ENCODE measurements around the gene IER5L.
"Not testable (repeated sequence)": the region's sequence is repeated elsewhere in the genome, so short reads cannot be mapped to it uniquely, and the experiment has no call there.

The IER5L gene

DNA sequence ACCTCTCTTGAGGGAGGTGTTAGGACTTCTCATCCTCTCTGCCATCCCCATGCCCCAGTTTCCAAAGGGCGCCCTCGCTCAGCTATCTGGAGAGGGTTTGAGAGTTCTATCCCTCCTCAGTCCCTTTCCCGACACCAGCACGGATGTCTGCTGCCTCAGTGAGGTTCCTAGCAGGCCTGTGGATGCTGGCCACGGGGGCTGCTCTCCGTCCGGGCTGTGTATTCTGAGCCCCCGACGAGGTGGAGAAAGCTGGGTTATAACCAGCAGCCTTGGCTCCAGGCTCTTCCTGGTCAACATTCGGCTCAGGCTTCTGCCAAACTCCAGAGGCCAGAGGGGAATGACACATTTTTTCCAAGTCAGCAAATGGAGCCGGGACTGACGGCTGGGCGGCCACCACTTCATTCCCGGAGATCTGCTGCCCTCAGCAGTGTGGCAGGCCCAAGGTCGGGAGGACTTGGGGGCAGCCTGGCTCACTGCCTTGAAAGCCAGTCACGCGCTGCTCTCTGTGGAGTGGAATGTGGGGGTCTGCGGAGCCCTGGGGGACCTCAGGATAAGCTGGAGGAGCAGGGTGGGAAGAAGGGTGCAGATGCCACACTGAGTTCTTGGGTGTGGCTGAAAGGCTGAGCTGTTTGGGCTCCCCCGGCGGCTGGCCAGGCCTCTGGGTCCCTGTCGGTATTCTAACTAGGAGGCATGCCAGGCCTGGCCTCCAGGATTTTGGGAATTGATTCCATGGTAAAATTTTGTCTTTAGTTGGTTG, 39.4 kb downstream of the IER5L start:
- no peak for DNase-seq (ENCODE audit: low read depth)

DNA sequence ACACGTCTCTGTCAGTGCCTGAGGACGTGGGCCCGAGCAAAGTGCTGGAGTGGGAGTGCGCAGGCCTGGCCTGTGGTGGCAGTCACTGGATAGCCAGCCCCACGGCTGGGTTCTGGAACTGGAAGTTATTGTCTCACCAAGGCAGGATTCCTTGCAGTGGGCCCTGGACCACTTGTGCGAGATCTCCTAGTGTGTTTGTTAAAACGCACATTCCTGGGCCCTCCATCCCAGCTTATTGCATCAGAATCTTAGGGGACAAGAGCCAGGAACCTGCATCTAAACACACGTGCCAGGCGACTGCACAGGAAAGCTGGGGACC, 40.0 kb downstream of the IER5L start:
- no peak for DNase-seq (ENCODE audit: low read depth)

DNA sequence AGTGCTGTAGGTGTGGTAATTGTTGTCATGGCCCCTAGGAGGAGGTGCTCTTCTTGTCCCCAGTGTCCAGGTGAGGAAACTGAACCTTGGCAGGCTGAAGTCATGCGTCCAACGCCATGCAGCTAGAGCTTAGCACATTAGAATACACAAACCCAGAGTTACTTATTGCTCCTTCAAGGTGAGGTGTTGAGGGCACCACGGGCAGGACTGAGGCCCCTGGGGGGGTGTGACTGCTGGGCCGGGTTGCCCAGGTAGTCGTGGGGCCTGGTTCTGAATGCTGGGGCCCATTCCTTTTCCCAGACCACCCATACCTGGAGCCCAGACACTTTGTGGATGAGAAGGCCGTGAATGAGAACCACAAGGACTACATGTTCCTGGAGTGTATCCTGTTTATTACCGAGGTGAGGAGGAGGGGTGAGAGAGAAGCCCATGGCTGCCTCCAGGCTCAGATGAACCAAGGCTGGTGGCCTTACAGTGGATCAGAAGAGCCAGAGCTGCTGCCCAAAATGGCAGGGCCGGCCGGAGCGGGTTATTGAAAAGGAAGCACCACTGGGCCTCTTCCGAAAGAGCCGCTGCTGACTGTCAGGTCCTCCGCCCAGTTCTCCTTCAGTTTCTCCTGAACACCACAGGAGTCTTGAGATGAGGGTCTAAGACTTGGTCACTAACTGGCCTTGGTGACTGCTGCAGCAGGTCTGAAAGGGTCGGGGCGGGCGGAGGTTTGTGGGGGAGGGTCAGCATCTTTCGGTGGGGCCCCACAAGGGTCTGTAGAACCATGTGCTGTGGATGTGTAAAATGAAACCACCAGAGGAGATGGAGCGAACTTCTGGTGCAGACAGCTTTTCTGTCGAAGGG, 40.5 kb downstream of the IER5L start:
- no peak for DNase-seq (ENCODE audit: low read depth)

DNA sequence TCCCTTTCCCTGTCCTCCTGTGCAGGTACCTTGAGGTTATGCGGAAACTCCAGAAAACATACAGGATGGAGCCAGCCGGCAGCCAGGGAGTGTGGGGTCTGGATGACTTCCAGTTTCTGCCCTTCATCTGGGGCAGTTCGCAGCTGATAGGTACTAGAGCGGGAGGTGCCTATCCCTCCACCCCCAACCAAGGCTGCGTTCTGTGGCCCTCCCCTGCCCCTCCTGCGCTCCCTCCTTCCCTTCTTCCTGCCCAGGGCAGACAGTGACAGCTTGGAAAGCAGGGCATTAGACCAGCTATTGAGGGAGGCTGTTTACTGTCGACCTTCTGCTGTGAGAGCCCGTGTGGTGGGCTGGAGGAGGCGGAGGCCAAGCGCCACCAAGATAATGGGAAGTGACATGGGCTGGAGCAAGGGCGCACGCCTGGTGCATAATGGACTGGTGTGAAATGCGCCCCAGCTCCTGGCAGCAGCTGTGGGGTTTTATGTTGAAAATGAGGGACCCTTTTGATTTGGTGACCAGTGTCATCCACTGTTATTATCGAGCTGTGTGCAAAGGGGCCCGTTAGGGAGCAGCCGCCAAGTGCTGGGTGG, 41.5 kb downstream of the IER5L start:
- DNase-seq (ENCODE audit: low read depth) = no peak

DNA sequence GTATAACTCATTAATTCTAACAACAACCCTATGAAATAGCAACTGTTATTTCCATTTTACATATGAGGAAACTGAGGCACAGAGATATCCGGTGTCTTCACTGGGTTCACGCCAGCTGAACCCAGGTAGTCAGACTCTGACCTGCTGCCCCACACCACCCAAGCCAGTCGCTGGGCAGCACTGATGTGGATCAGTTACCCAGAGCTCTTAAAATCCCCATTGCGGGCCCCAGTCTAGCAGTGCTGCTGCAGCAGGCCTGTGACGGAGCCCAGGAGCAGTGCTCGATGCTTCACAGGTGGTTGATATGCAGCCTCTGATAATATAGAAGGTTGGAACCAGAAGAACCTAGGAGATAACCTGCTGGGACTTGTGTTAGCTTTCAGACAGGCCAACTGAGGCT, 42.6 kb downstream of the IER5L start:
- DNase-seq (ENCODE audit: low read depth) = no peak

DNA sequence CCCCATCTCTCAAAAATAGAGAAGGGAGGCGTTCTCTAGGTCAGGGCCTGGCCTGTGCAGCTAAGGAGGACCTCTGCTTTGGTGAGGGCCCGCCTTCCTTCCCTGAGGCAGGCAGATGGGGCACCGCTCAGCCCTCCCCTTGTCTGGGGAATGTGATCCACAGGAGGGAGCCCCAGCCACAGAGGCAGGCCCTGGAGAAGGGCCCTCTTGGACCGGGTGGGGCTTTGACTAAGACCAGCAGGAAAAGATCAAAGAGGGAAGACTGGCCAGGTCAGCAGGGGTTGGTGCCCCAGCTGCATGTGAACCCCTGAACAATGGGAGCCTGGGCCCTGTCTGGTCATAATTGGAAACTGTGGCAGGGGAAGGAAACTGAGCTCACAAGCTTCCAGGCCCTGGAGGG, 45.0 kb downstream of the IER5L start:
- no peak for DNase-seq (ENCODE audit: low read depth)

DNA sequence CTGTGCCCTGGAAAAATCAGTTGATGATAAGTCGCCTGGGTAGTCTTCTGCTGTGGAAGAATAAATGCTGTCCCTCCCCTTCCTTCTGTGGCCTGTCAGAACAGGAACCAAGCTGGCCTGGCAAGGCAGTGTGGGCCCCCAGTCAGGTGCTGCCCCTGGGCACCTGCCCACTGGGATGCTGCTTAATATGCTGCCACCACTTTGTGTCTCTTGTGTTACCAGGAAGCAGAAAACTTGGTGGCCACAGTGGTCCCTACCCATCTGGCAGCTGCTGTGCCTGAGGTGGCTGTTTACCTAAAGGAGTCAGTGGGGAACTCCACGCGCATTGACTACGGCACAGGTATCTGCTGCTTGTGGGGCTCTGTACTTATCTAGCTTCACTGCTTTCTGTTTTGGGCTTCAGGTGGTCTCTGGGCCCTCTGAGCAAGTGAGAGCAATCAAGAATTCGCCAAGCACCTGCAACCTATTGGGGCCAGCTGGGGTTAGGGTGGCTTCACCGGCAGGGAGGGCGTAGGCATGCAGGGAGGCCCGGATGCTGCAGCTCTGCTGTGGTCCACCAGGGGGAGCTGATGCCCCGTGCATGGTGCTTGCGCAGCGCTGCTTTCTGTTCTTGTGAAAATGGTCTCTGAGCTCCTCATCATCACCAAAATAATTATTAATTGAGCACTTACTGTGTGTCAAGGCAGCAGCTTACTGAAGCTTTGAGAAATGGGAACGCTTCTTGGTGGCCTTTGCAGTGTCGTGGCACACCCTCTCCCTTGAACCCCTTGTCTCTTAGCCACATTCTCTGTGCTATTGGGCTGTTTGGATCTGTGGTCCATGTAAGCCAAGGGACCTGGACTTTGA, 46.5 kb downstream of the IER5L start:
- DNase-seq (ENCODE audit: low read depth) = peak; percentile 76

DNA sequence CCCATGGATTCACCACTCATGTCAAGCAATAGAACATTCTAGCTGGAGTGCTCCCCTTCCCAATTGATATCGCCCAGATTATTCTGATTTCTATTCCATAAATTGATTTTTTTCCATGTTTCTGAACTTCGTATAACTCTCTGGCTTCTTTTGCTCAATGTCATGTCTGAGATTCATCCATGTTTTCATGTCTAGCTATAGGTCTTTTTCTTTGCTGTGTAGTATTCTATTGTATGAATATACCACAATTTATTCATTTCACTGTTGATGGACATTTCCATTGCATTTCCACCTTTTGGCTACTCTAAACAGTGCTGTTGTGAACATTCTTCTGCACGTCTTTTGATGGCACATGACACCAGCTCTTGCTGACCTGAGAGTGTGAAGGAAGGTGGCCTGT, 47.3 kb downstream of the IER5L start:
- DNase-seq (ENCODE audit: low read depth) = no peak

DNA sequence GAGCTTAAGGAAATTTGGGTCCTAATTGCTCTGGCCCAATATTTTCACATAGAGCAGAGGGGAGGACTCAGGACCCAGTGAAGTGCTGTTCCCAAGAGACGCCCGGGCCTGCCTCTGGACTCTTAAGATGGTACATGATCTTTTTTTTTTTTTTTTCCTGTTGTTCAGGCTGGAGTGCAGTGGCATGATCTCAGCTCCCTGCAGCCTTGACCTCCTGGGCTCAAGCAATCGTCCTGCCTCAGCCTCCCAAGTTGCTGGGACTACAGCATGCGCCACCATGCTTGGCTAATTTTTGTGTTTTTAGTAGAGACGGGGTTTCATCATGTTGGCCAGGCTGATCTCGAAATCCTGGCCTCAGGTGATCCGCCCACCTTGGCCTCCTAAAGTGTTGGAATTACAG, 47.8 kb downstream of the IER5L start:
- not testable (repeated sequence) for DNase-seq (ENCODE audit: low read depth)

DNA sequence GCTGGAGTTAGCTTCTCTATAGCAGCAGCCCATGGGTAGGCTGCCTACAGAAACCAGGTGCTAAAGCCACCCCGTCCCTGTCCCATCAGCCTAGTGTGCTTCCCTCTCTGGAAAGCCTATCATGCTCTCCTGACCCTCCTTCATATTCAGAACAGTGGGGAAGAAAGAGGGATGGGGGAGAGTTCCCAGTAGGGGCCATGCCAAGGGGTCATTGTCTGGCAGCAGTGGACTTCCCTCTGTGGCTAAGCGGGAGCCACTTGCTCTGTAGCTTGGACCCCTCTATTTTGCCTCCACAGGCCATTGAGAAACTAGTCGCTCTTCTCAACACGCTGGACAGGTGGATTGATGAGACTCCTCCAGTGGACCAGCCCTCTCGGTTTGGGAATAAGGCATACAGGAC, 49.4 kb downstream of the IER5L start:
- no peak for DNase-seq (ENCODE audit: low read depth)

DNA sequence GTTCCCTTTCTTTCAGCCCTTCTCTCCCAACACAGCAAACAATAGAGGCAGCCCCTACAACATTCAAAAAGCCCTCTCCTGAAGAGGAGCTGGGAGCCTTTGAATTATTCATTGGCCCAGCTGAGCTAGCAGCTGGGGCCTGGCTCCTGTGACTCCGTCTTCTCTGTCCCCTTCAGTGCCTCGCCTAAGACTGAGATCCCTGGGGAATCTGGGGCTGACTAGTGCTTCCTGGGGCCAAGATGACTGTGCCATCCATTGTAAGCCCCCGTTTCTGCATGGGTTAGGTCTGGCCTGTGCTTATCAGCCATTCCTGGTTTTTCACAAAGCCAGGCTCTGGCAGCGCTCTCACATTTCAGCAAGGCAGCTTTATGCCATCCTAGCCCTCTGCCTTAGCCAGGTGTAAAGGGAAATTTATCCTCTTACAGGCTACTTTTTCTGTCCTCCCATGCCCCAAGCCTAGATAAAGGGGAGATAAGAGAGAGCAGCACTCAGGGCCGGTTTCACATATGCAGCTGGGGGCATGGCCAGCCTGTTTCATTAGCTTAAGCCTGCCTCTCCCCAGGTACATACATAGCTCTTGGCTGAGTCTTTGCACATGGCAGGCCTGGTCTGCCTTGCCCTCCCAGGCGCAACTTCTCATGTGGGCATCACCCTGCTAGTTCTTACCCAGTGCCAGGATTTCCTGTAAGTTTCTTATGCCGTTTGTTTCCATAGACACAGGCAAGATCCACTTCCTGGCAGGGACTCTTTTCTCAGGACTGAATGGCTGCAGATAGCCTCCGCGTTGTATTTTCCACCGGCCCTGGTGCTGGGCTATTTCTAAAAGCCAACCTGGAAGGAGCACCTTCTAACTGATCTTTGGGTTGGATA, 51.1 kb downstream of the IER5L start:
- DNase-seq (ENCODE audit: low read depth) = no peak
